ENCODE results near the gene CCDC169. TPM values are rescaled to one million over a fixed set of nuclear protein-coding genes. Genes with fewer than 3 reads are reported as not detected.
"Not testable (repeated sequence)": the region's sequence is repeated elsewhere in the genome, so short reads cannot be mapped to it uniquely, and the experiment has no call there.

Gene CCDC169
- polyA plus RNA-seq (2013, experiment 1 of 2; ENCODE audit: insufficient read length), result 0.89 TPM
- polyA plus RNA-seq (2013, experiment 2 of 2; ENCODE audit: insufficient read length), result 0.91 TPM

GRCh38 chr13:36297366-36298338 is at the start of gene CCDC169:
CCDC169 (minus strand) TSS chr13:36297814; CDS start chr13:36297719, 95 bp downstream.
- peak; percentile 59 for DNase-seq

GRCh38 chr13:36346222-36347083 is 48.8 kb upstream of the CCDC169 start, which contains the start of gene SPART:
SPART (minus strand) TSS chr13:36346394; CDS start chr13:36335830, 10,564 bp downstream.
- DNase-seq, result peak; percentile 89

GRCh38 chr13:36345438-36346221 is 48.0 kb upstream of the CCDC169 start:
- peak; percentile 89 for DNase-seq

- no peak for DNase-seq
Observed at GRCh38 chr13:36344886-36345437, 47.3 kb upstream of the CCDC169 start.

GRCh38 chr13:36344173-36344572 is 46.6 kb upstream of the CCDC169 start:
- DNase-seq, result no peak

GRCh38 chr13:36343766-36344165 is 46.2 kb upstream of the CCDC169 start:
- no peak for DNase-seq

- DNase-seq, result no peak
Observed at GRCh38 chr13:36342715-36343114, 45.1 kb upstream of the CCDC169 start.

GRCh38 chr13:36341718-36342117 is 44.1 kb upstream of the CCDC169 start:
- no peak for DNase-seq

- DNase-seq, result no peak
Observed at GRCh38 chr13:36339600-36340155, 42.1 kb upstream of the CCDC169 start.

- DNase-seq, result no peak
Observed at GRCh38 chr13:36337938-36338641, 40.5 kb upstream of the CCDC169 start.

- peak; percentile 54 for DNase-seq
Observed at GRCh38 chr13:36332986-36333385, 35.4 kb upstream of the CCDC169 start.

GRCh38 chr13:36332255-36332654 is 34.6 kb upstream of the CCDC169 start:
- not testable (repeated sequence) for DNase-seq

- DNase-seq, result no peak
Observed at GRCh38 chr13:36331280-36331679, 33.7 kb upstream of the CCDC169 start.

GRCh38 chr13:36329361-36329760 is 31.7 kb upstream of the CCDC169 start:
- no peak for DNase-seq

GRCh38 chr13:36328821-36329220 is 31.2 kb upstream of the CCDC169 start:
- no peak for DNase-seq

GRCh38 chr13:36325912-36326311 is 28.3 kb upstream of the CCDC169 start:
- no peak for DNase-seq

GRCh38 chr13:36324881-36325280 is 27.3 kb upstream of the CCDC169 start:
- not testable (repeated sequence) for DNase-seq

GRCh38 chr13:36323951-36324566 is 26.4 kb upstream of the CCDC169 start:
- DNase-seq, result peak; percentile 63

GRCh38 chr13:36323408-36323807 is 25.8 kb upstream of the CCDC169 start:
- DNase-seq, result no peak

- not testable (repeated sequence) for DNase-seq
Observed at GRCh38 chr13:36319793-36320192, 22.2 kb upstream of the CCDC169 start.
